Stimulated activated CD4-positive, alpha-beta T cell treated with anti-CD3 and anti-CD28 coated beads, Interleukin-12 subunit alpha, Interleukin-12 subunit beta, amount 100 ng/mL, for 24 hours (primary cell): ENCODE data around the gene CSNK2A1.
"Not testable (repeated sequence)": the region's sequence is repeated elsewhere in the genome, so short reads cannot be mapped to it uniquely, and the experiment has no call there.

Experiments
- DNase-seq, 2 experiments: peaks; one replicate each; pipeline ENCODE4 v3.0.0-alpha.2; 2020; ENCODE audit warnings: low read depth in 2 of 2

The CSNK2A1 gene

DNA sequence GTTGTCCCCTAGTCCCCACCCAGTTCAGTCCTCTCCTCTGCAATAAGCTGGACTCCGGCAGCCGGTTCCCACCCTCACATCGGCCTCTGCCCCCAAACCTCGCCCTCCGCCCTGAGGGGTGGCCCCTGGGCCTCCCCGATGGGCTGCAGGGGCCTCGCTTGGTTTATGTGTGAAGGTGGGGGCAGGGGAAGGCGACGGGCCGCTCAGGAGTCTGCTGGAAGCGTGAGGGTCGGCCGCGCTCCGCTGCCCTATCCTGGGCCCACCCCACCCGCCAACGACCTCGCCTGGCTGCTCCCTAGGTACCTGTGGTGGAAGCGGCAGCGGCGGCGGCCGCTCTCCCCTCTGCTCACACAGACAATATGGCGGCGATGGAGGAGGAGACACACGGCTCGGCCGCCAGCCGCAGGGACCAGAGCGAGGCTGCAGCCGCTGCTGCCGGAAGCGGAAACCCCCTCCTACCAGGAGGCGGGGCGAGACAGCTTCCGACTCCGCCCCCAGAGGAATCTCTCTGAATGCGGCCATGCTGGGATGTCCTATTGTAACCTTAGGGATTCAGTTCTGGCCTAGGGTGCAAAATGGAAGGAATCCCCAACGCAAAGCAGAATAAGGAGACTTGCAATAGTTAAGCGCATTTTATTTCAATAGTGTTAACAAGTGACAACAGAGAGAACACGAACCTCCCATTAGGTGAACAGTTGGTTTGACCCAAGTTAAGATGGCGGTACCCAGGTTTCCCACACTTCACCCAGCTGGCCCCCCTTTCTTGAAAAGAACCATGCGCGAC lies at the start of gene CSNK2A1:
Gene CSNK2A1 (minus strand): TSS at position 422 of the 784 bp plus-strand sequence. CDS start 35,239 bp downstream, outside the sequence.
- peak; percentile 89 to 91 for DNase-seq

GRCh38 chr20:592506-592905 lies 48.9 kb upstream of the CSNK2A1 start:
- DNase-seq, result no peak

GRCh38 chr20:591941-592340 lies 48.4 kb upstream of the CSNK2A1 start:
- no peak for DNase-seq

- DNase-seq, result no peak
Observed at GRCh38 chr20:588932-589672, 45.5 kb upstream of the CSNK2A1 start.

DNA sequence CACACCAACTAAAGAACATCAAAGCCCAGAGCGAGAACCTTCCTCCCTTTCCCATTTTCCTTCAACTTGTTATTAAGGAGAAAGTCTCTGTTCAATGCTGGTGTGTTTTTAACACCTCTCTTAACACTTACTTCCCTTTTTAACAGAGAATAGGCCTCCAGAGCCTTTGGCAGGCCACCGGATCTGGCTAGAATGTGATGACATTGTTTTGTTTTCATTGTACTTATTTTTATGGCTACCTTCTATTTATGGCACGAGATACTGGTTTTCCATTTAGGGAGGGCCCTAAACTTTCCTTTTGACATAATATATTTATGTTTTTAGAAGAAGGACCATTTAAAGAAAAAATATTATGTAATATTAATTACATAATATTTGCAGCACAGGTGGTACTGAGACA lies 44.9 kb upstream of the CSNK2A1 start:
- DNase-seq, result no peak

DNA sequence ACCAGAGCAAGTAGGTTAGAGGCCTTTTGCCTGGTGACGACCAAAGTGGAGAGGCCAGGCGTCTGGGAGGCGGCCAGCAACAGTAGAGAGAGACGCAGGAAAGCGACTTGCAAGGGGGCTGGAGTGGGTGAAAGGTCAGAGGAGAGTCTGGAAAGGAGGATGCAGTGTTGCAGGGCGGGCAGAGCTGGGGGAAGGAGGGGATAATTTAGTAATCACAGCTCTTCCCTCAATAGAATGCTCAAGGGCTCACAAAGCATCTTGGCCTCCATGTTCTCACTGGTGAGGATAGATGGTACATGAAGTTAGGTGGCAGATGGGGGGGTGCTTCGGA lies 41.3 kb upstream of the CSNK2A1 start:
- DNase-seq, result no peak

DNA sequence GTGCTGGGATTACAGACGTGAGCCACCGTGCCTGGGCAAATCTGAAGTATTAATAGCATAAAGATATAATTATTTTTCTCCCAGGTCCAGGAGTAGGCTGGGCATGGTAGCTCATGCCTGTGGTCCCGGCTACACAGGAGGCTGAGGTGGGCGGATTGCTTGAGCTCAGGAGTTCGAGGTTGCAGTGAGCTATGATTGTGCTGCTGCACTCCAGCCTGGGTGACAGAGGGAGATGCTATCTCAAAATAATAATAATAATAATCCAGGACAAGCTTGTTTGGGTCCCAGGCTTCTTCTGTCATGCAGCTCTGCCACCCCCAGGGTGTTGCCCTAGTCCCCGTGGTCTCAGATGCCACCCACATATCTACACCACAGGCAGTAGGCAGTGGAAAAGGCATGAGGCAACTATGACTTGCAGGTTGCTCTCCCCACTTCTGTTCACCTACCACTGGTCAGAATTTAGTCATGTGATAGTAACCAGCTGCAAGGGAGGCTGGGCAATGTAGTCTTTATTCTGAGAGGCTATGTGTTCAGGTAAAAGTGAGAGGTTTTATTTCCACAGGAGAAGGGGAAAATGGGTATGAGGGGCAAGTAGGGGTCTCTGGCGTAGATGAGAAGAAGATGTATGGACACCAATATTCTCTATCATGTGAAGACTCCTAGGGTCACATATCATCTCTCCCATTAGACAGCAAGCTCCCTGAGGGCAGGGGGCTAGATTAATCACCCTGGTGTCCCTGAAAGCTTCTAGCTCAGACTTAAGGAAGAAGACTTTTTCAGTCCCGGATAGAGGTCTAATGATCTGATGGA lies 40.8 kb upstream of the CSNK2A1 start:
- no peak for DNase-seq

GRCh38 chr20:582204-582603 lies 38.6 kb upstream of the CSNK2A1 start:
- no peak for DNase-seq

- not testable (repeated sequence) for DNase-seq
Observed at GRCh38 chr20:578940-579690, 35.5 kb upstream of the CSNK2A1 start.

GRCh38 chr20:577167-577791 lies 33.7 kb upstream of the CSNK2A1 start:
- no peak for DNase-seq

GRCh38 chr20:576156-576555 lies 32.6 kb upstream of the CSNK2A1 start:
- no peak for DNase-seq

DNA sequence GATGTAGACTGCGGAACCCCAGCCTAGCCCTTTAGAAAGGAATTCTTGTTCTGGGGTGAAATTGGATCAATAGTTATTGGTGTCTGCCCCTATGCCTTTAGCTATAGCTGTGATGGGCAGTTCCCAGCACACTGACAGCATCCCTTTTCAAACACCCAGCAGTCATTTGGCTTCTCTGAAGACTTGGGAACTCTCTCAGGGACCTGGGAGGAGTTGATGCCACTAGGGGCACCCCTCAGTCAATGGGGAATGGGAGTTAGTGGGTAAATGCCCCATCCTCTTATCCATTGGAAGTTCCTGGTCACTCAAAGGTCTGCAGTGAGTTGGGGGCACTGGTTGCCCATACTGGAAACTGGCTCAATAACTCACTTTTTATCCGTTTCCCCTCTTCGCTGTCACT lies 31.6 kb upstream of the CSNK2A1 start:
- DNase-seq, result no peak

DNA sequence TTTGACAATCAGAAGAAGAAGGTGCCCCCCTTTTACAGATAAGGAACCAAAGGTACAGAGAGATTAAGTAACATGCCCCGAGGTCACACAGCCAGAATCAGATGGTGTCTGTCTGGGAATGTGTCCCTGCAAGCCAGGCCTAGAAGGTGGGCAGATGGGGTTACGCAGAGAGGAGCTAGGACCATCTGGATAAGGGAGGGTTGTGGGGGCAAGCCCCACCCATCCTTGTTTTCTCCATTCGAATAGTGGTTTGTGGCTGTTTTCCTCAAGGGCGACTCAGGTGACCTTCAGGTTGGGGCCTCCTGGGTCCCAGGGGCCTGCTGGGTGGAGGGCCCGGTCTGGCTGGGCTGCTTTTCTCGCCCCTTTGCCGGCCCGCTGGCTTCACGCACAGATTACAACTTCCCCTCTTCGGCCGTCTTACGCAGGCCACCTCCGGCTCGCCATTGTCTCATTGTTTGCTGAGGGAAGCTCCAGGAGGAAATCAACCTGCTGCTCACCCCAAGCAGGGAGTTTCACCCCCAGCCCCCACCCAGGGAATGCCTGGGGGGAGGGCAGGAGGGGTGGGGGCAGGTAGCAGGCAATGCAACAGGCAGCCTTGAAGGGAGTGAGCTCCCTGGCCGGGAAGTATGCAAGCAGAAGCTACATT lies 30.8 kb upstream of the CSNK2A1 start:
- no peak for DNase-seq

DNA sequence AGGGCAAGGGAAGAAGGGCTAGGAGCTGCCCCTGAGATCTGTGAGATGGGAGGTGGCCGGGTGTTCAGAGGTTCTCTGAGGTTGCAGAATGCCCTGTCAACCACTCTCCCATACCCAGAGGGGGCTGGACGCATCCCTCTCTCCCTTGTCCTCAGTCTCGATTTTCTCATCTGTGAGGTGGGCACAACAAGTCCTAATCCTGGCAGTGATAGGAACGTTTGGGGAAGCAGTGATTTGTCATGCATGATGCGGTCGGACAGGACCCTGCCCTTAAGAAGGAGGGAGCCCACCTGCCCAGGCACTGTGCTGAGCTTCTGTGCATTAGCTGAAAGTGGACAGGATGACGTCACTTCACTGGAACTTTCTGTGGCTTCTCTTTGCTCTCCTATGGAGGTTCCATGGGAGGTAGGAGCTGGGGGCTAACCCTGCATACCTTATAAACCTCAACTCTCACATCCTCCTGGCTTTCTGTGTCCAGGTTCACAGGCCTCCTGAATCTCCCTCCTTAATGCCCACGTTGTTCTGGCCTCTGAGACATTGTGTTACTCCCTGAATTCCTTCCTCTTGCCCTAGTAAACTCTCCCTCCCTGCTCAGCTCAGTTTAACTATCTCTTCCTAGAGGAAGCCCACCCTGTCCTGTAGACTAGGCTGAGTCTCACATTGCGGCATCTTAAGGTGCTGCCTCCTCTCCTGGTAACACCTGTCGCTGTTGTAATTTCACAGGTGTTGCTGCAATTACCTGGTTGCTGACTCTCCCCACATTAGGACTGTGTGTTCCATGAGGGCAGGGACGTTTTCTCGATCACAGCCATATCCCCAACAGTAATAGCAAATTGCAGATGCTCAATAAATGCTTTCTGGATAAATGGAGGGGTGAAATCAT lies 30.1 kb upstream of the CSNK2A1 start:
- no peak for DNase-seq

DNA sequence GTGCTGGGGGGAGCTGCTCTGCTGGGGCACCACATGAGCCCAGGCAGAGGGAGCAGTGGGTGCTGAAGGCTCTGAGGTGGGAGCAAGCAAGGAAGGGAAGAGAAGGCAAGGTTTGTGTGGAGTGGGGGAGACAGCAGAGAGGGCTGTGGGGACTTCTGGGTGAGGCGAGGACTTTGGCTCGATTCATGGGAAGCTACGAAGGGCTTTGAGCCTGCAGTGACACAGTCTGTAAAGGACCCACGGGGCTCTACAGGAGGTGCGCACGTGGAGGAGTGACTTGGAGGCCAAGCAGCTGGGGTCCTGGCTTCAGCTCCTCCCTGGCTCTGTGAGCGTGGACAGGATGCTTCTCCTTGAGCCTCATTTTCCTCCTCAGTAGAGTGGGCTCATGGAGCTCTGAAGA lies 29.1 kb upstream of the CSNK2A1 start:
- no peak for DNase-seq

- no peak for DNase-seq
Observed at GRCh38 chr20:571754-572441, 28.3 kb upstream of the CSNK2A1 start.

- no peak for DNase-seq
Observed at GRCh38 chr20:568673-569415, 25.3 kb upstream of the CSNK2A1 start.

DNA sequence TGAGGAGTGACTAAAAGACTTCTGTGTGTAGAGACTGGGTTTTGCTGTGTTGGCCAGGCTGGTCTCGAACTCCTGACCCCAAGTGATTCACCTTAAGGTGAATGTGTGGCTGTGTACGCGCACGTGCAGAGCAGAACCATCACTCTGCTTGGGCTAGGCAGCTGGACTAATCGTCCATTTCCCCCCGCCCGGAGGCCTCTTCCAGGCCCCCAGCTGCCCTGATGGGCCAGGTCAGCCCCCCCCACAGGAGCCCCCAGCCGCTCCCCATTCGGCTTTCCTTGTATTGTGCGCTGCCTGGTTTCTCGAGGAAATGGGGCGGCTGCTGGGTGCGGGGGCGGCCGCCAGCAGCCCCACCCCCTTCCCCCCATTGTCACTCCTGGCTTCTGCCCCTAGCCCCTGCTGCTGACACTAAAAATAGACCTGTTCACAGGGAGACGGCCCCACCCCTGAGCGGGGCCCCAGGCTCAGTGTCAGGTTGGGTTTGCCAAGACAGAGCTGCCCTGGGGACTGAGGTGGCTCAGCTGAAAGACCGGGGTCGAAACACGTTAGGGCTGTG lies 24.6 kb upstream of the CSNK2A1 start:
- DNase-seq, result no peak
